Astrocyte (in vitro differentiated cells and primary cell): Measurements from ENCODE around the gene SPTB.

Experiments
- CTCF ChIP-seq: IDR thresholded peaks from 2 replicates; pipeline ENCODE4 v1.5.1; 2011; ENCODE audit warnings: low read depth, mild to moderate bottlenecking, inconsistent platforms, low read length, moderate library complexity; ENCODE audit not compliant: insufficient read depth
- EZH2 ChIP-seq: IDR thresholded peaks from 2 replicates; pipeline ENCODE4 v1.6.1; 2012; ENCODE audit warnings: mild to moderate bottlenecking, low read length, inconsistent platforms; ENCODE audit not compliant: insufficient read depth

GRCh38 chr14:64823305-64823861, 56.3 kb downstream of the SPTB start:
- peak; percentile 50 for TF ChIP-seq CTCF
- TF ChIP-seq EZH2, result no peak
